ENCODE results near the gene RPS6KA5.

RPS6KA5 gene

GRCh38 chr14:90811641-90812040 is 248.8 kb downstream of the RPS6KA5 start:
- DNase-seq (ENCODE audit: low read depth) = no peak
- no peak overlapping the region for H3K4me3 ChIP-seq (ENCODE audit: control insufficient read depth, low read depth, low read length)
- no peak for TF ChIP-seq CTCF (conservative IDR thresholded peaks at IDR 0.05; ENCODE audit: control insufficient read depth, insufficient read depth, low read depth, low read length)

- DNase-seq (ENCODE audit: low read depth) = no peak
- no peak overlapping the region for H3K4me3 ChIP-seq (ENCODE audit: control insufficient read depth, low read depth, low read length)
- no peak for TF ChIP-seq CTCF (conservative IDR thresholded peaks at IDR 0.05; ENCODE audit: control insufficient read depth, insufficient read depth, low read depth, low read length)
Measured at GRCh38 chr14:90810806-90811205, 249.6 kb downstream of the RPS6KA5 start.

- no peak overlapping the region for H3K4me3 ChIP-seq (ENCODE audit: control insufficient read depth, low read depth, low read length)
- TF ChIP-seq CTCF (conservative IDR thresholded peaks at IDR 0.05; ENCODE audit: control insufficient read depth, insufficient read depth, low read depth, low read length) = no peak
- no peak for DNase-seq (ENCODE audit: low read depth)
Measured at GRCh38 chr14:90809530-90810312, 250.7 kb downstream of the RPS6KA5 start.

GRCh38 chr14:90808759-90809529 is 251.5 kb downstream of the RPS6KA5 start:
- DNase-seq (ENCODE audit: low read depth) = peak; percentile 21
- no peak overlapping the region for H3K4me3 ChIP-seq (ENCODE audit: control insufficient read depth, low read depth, low read length)
- no peak for TF ChIP-seq CTCF (conservative IDR thresholded peaks at IDR 0.05; ENCODE audit: control insufficient read depth, insufficient read depth, low read depth, low read length)

GRCh38 chr14:90807060-90807459 is 253.4 kb downstream of the RPS6KA5 start:
- no peak for TF ChIP-seq CTCF (conservative IDR thresholded peaks at IDR 0.05; ENCODE audit: control insufficient read depth, insufficient read depth, low read depth, low read length)
- DNase-seq (ENCODE audit: low read depth) = no peak
- no peak overlapping the region for H3K4me3 ChIP-seq (ENCODE audit: control insufficient read depth, low read depth, low read length)

GRCh38 chr14:90805662-90806540 is 254.5 kb downstream of the RPS6KA5 start:
- H3K4me3 ChIP-seq (ENCODE audit: control insufficient read depth, low read depth, low read length) = no peak overlapping the region
- peak; percentile 36 for DNase-seq (ENCODE audit: low read depth)
- no peak for TF ChIP-seq CTCF (conservative IDR thresholded peaks at IDR 0.05; ENCODE audit: control insufficient read depth, insufficient read depth, low read depth, low read length)

All from fibroblast of mammary gland (primary cell).